Measurements from ENCODE around the gene IFI16.
A peak's percentile ranks its signal among the peaks of the same experiment; 100 is the strongest.
"Not testable (repeated sequence)": the region's sequence is repeated elsewhere in the genome, so short reads cannot be mapped to it uniquely, and the experiment has no call there.

IFI16 gene

GRCh38 chr1:159009704-159010361, at the start of gene IFI16:
IFI16 (plus strand) TSS chr1:159009907; CDS start chr1:159014681, 4,774 bp downstream.
- DNase-seq, result peak; percentile 98

- DNase-seq, result peak; percentile 4
Measured at GRCh38 chr1:158961178-158961577, 48.5 kb upstream of the IFI16 start.

GRCh38 chr1:158962983-158963382, 46.7 kb upstream of the IFI16 start:
- no peak for DNase-seq

GRCh38 chr1:158969166-158969565, 40.5 kb upstream of the IFI16 start:
- no peak for DNase-seq

GRCh38 chr1:158969855-158970254, 39.9 kb upstream of the IFI16 start:
- no peak for DNase-seq

GRCh38 chr1:158972841-158973240, 36.9 kb upstream of the IFI16 start:
- DNase-seq, result no peak

- DNase-seq, result no peak
Measured at GRCh38 chr1:158976219-158976618, 33.5 kb upstream of the IFI16 start.

GRCh38 chr1:158978730-158979129, 31.0 kb upstream of the IFI16 start:
- DNase-seq, result no peak

GRCh38 chr1:158979229-158979628, 30.5 kb upstream of the IFI16 start:
- DNase-seq, result no peak

- DNase-seq, result no peak
Measured at GRCh38 chr1:158983235-158983634, 26.5 kb upstream of the IFI16 start.

GRCh38 chr1:158984386-158984785, 25.3 kb upstream of the IFI16 start:
- no peak for DNase-seq

GRCh38 chr1:158989424-158989823, 20.3 kb upstream of the IFI16 start:
- DNase-seq, result no peak

GRCh38 chr1:158992787-158993312, 16.9 kb upstream of the IFI16 start:
- no peak for DNase-seq

- DNase-seq, result no peak
Measured at GRCh38 chr1:158996998-158997397, 12.7 kb upstream of the IFI16 start.

GRCh38 chr1:158998037-158998780, 11.5 kb upstream of the IFI16 start:
- DNase-seq, result peak; percentile 17

GRCh38 chr1:158998781-158999161, 10.9 kb upstream of the IFI16 start:
- DNase-seq, result peak; percentile 80

- DNase-seq, result no peak
Measured at GRCh38 chr1:158999316-159000069, 10.2 kb upstream of the IFI16 start.

GRCh38 chr1:159000070-159000409, 9.7 kb upstream of the IFI16 start:
- peak; percentile 17 for DNase-seq

- DNase-seq, result peak; percentile 84
Measured at GRCh38 chr1:159000625-159001024, 9.1 kb upstream of the IFI16 start.

GRCh38 chr1:159005161-159005560, 4.5 kb upstream of the IFI16 start:
- DNase-seq, result no peak

- peak; percentile 75 for DNase-seq
Measured at GRCh38 chr1:159005676-159006075, 4.0 kb upstream of the IFI16 start.

GRCh38 chr1:159006210-159006807, 3.4 kb upstream of the IFI16 start:
- not testable (repeated sequence) for DNase-seq

- peak; percentile 32 for DNase-seq
Measured at GRCh38 chr1:159007726-159008125, 2.0 kb upstream of the IFI16 start.
